ENCODE data around the gene ATP6V0B. TPM values are rescaled to one million over a fixed set of nuclear protein-coding genes. Genes with fewer than 3 reads are reported as not detected.

The ATP6V0B gene
- polyA plus RNA-seq, 3 donors: 152 to 168 (median 168) TPM

DNA sequence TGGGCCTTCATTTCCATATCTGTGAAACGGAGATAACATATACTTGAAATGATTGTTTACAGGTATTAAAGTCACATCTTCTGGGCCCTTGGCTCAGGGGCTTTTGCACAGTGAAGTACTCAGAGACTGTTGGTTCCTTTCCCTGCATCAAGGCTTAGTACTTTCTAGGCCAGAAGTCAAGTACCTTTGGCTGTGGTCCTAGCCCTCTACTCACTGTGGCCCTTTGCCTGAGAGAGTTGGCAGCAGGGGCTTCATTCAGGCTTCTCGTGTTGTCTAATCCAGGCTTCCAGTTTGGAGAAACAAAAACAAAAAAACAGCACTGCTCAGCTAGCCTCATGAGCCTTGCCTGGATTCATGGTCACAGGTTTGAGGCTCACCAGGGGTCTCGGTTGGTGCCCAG, 13.1 kb upstream of the ATP6V0B start:
- no peak for DNase-seq

- DNase-seq: no peak
Observed at GRCh38 chr1:43962324-43962723, 12.4 kb upstream of the ATP6V0B start.

DNA sequence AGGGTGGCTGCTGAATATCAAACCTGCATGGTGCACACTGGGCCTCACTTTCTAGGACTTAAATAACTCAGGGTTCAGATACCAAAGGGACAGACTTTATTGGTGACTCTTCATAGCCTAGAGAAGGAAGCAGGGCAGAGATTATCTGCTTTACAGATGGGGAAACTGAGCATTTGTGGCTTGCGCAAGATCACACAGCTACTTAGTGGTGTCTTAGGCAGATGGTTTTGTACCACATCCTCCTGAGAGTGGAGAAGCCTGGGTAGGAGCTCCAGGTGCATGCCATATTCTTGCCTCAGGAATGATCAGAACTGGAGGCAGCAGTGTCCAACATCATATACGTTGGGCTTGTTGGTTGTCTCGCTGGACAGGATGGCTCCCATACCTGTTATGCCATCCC, 11.8 kb upstream of the ATP6V0B start:
- no peak for DNase-seq

DNA sequence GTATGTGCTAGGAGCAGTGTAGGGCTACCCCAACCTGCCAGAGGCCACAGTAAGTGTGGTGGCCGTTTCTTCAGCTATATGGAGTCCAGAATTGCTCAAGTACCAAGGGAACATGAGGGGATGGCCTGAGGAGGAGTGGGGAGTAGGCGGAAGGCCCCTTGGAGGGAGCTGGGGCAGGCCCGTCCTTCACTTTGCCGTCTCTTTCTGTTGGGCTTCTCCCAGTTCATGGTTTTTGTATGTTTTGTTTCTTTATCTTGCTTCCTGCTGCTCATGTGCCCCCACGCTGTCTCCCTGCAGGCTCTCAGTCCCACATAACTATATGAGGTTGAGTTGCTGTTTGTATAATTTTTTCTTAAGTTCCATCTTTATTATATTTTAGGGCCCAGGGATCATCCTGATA, 10.9 kb upstream of the ATP6V0B start:
- no peak for DNase-seq

- no peak for DNase-seq
Observed at GRCh38 chr1:43965316-43965715, 9.4 kb upstream of the ATP6V0B start.

- DNase-seq: no peak
Observed at GRCh38 chr1:43968348-43968948, 6.3 kb upstream of the ATP6V0B start.

GRCh38 chr1:43969416-43969745, 5.4 kb upstream of the ATP6V0B start:
- no peak for DNase-seq

- DNase-seq: peak; percentile 98
Observed at GRCh38 chr1:43969746-43970466, 4.9 kb upstream of the ATP6V0B start, which contains the start of gene DPH2. TSS of gene DPH2 (plus strand) at chr1:43970010. CDS start at chr1:43970176, 166 bp downstream.

GRCh38 chr1:43970502-43970901, 4.3 kb upstream of the ATP6V0B start:
- DNase-seq: no peak

DNA sequence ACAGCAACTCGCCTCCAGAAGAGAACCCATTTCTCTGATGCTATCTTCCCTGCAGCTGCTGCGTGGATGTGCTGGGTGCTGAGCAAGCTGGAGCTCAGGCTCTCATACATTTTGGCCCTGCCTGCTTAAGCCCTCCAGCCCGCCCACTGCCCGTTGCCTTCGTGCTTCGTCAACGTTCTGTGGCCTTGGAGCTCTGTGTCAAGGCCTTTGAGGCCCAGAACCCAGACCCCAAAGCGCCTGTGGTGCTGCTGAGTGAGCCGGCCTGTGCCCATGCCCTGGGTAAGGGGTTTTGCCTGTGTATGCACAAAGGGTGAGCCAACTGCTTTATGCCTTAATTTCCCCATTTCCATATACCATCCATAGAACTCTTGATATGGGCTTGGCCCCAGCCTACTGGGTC, 3.8 kb upstream of the ATP6V0B start:
- no peak for DNase-seq

GRCh38 chr1:43971336-43971980, 3.3 kb upstream of the ATP6V0B start:
- DNase-seq: no peak

DNA sequence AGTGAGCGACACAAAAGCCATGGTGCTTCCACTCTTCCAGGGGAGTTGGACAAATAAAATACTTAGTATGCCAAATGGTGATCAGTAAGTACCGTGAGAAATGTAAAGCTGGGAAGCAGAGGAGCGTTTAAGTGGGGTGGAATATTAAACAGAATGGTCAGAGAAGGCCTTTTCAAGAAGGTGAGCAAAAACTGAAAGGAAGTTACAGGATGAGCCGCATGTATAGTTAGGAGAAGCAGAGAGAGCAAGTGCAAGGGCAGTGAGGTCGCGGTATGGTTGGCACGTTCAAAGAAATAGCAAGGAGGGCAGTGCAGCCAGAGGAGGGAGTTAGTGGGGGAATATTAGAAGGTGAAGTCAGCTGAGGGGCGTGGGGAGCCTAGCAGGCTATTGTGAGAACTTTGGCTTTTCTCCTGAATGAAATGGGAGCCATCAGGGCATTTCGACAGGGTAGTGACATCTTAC, 748 bp upstream of the ATP6V0B start:
- no peak for DNase-seq

DNA sequence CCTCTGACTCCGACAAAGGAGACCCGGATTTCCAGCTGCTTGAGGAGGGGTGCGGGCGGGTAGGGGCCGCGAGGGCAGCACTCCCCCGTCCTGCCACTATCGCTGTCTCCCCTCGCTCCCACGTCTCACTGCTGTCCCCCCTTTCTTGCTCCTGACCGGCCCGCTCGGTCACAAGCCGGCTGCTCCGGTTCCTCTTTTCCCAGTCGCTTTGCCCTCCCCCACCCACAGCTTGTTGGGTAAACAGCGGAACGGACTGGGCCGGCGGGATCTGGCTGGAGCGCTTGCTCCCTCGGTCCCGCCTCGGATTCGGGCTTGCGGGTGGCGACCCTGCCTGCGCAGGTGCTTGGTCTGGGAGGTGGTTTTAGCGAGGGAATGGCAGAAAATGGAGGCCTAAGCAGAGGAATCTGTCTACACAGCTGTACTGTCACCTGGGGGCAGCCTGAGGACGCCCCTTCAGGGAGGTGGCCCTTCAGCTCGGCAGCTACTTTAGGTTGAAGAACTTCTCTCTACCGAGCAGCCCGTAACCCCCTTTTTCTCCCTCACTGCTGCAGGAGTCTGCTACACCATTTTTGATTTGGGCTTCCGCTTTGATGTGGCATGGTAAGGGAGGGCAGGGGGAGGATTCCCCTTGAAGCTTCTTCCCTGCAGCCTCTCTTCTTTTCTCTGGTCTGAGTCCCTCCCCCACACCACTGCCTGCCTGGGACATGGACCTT, 645 bp downstream of the ATP6V0B start:
- DNase-seq: no peak

- DNase-seq: no peak
Observed at GRCh38 chr1:43976045-43976444, 1.3 kb downstream of the ATP6V0B start.

GRCh38 chr1:43976890-43977289, 2.1 kb downstream of the ATP6V0B start:
- no peak for DNase-seq

DNA sequence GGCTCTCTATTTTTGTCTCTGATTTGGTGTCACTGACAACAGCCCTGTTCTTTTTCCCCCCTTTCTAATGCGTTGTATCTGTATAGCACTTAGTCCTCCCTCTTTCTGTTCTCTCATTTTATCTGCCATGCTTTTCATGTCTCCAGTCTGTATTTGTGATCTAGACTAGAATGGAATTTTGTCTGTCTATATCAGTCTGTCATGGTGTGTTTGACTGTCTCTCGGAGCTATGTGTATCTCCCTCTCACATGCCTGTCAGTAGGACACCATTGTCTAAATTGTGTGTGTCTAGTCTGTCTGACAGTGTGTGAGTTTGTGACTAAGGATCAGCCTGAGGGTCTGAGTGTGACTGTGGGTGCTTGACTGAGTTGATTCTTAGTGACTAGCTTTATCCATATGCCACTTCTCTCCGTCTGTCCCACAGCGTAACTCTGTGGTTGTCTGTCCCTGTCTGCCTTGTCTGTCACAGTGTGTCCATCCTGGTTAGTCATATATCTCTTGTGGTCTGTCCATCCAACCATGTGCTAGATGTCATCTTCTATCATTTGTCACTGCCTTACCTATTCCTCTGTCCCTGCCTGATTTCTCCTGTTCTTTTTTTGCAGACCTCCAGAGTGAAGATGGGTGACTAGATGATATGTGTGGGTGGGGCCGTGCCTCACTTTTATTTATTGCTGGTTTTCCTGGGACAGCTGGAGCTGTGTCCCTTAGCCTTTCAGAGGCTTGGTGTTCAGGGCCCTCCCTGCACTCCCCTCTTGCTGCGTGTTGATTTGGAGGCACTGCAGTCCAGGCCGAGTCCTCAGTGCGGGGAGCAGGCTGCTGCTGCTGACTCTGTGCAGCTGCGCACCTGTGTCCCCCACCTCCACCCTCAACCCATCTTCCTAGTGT, 2.9 kb downstream of the ATP6V0B start:
- DNase-seq: no peak

DNA sequence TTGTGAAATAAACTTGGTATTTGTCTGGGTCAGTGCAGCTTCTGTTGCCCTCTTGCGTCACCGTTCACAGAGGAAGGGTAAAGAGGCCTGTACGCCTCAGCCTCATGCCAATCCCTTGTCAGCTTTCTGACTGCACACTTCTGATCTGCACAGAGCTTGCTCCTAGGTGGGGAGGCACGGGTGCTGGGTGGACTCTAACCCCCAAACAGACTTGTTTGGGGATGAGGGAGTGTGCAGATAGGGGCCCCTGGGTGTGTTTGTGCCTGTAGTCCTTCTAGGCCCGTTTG, 3.4 kb downstream of the ATP6V0B start:
- no peak for DNase-seq

GRCh38 chr1:43978551-43979260, 3.9 kb downstream of the ATP6V0B start, which contains the start of gene B4GALT2:
TSS of gene B4GALT2 (plus strand) at chr1:43979210. CDS start at chr1:43981161, 1,951 bp downstream.
- no peak for DNase-seq

DNA sequence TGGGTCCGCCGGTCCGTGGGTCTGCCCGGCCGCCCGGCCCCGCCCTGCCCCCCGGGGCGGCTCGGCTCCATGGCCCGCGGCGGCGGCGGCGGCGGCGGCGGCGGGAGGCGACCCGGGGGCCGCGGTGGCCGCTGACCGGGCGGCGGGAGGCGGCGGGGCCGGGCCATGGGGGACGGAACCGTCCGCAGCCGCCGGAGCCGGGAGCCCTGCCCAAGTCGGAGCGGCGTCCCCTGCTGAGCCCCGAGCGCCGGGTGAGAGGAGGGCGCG, 4.4 kb downstream of the ATP6V0B start:
- no peak for DNase-seq

GRCh38 chr1:43979528-43980254, 4.9 kb downstream of the ATP6V0B start:
- DNase-seq: no peak
